ENCODE measurements around the gene OLFM1.
"Not testable (repeated sequence)": the region's sequence is repeated elsewhere in the genome, so short reads cannot be mapped to it uniquely, and the experiment has no call there.

The OLFM1 gene

DNA sequence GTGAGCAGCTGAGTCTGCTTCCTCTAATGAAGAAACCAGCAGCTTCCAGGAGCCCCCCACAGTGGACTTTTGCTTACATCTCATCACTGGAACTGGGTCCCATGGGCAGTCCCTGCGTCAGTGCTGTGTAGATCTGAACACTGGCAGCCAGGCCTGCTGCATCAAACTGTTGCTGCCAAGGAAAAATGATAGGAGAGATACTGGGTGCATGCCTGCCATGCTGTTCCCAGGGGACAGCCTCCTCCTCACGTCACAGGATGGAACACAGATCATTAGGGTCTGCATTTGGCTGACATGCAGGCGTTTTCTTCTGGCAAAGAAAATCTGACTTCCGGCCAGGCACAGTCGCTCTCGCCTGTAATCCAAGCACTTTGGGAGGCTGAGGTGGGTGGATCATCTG lies 67.9 kb downstream of the OLFM1 start:
- no peak for DNase-seq (ENCODE audit: low spot score)

DNA sequence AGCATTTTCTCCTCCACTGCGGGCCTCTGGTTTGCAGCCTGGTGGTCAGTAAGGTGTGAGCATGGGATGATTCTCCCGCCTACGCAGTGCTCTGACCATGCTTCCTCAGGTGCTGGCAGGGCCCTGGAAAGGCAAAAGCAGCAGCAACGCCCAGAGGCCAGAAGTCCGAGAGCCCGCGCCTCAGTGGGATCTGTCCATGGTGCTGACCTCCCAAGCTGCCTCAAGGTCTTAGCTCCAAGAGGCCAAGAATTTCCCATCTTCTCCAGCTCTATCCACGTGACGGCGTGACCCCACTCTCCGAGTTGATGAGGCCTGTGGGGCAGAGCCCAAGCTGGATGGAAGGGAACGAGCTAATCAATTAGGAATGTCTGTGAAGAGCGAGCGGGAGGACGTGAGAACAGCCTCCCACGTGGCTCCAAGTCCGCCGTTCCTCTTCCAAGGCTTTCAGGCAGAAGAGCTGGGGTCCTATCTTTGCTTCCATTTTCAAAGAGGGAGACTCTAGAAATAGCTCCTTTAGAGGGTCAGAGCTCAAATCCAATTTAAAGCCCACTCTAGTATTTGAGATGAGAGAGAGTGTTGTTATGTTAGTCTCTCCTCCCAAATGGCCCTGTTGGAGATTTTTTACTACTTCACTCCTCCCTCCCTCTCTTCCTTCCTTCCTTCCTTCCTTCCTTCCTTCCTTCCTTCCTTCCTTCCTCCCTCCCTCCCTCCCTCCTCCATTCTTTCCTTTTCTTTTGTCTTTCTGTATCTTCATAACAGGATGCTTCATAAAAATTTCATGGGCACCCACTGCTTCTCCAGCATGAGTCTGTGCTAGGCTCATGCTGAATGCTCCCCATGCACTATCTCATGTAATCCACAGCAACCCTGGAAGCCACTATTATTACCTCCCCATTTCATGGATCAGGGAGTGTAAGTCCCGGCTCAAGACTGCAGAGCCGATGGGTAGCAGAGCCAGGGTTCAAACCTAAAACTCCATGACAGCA lies 69.3 kb downstream of the OLFM1 start:
- no peak for DNase-seq (ENCODE audit: low spot score)

DNA sequence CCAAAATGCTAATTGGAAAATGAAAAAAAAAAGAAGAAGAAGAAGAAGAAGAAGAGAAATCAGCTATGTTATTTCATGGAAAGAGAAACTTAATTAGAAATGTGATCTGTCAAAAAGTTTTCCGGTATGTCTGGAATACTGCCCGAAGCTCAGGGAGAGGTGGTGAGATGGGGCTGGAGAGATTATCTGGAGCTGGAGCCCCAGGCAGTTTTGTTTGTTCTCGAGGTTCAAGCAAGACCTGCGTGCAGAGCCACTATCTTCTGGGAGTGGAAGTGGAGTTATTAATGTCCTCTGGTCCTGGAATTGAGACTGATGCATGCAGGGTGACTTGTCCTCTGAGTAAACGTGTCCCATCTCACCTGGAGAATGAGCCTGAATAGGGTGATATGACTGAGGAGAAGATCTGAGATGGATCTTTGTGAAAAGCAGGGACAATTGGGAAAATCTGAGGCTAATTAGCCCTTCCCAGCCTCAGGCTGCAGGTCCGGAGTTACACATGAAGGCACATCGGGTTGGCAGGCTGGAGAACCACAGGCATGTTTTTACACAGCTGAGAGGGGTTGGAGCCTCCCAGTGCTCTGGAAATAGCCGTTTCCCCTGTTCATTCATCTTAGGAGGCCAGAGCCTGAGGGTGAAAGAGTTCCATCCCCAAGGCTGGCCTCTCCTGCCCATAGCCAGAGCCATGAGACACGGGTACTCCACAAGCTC lies 70.5 kb downstream of the OLFM1 start:
- no peak for DNase-seq (ENCODE audit: low spot score)

DNA sequence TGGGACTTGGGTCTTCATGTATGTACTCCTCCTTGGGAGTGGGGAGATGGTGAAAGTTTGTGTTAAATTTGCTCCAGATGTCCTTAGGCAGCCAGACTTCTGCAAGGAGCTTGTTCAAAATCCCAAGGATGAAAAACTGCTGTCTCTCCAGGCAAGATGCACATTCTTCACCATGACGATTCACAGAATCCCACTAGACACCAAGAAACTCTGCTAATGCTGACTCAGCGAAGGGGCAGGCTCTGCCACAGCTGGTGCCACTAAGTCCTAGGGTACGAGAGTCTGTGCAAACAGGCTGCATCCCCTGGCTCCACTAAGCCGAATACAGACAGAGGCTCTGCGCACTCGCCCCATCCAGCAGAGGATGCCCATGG lies 71.1 kb downstream of the OLFM1 start:
- no peak for DNase-seq (ENCODE audit: low spot score)

DNA sequence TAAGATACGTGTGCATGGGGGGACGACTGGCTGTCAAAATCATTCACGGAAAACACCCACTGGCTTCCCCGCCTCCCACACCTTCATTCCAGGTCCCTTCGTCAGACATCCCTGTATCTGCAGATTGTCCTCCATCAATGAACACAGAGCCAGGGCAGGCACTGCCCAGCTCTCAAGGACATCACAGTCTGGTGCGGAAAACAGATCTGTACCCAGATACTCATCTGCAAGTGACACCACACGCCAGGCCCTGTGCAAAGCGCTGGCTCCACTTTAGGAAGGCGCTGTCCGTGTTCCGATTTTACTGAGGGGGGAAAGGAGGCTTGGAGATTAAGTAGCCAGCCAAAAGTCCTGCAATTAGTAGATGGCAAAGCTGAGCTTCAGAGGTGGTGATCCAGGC lies 72.3 kb downstream of the OLFM1 start:
- no peak for DNase-seq (ENCODE audit: low spot score)

- DNase-seq (ENCODE audit: low spot score) = no peak
These were observed 73.4 kb downstream of the OLFM1 start for GRCh38 chr9:135160862-135161261.

GRCh38 chr9:135162599-135162998 lies 75.1 kb downstream of the OLFM1 start:
- not testable (repeated sequence) for DNase-seq (ENCODE audit: low spot score)

GRCh38 chr9:135163023-135163780 lies 75.7 kb downstream of the OLFM1 start:
- DNase-seq (ENCODE audit: low spot score) = no peak

DNA sequence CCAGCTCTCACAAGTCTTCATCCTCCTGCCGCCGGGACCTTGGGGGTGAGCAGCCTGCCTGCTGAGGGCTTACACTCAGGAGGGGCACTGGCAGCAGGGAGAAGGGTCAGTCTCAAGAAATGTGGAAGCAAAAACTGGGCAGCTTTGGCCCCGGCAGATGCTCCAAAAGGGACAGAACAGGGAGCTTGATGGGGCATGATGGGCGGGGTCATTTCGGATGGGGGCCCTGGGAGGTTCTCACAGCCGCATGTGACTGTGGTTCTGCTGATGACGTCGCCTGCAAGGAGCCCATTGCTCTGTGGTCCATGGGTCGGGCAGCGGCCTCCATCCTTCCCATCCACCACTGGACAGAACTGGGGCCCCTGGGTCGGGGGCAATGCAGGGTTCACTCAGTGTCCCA lies 76.6 kb downstream of the OLFM1 start:
- no peak for DNase-seq (ENCODE audit: low spot score)

DNA sequence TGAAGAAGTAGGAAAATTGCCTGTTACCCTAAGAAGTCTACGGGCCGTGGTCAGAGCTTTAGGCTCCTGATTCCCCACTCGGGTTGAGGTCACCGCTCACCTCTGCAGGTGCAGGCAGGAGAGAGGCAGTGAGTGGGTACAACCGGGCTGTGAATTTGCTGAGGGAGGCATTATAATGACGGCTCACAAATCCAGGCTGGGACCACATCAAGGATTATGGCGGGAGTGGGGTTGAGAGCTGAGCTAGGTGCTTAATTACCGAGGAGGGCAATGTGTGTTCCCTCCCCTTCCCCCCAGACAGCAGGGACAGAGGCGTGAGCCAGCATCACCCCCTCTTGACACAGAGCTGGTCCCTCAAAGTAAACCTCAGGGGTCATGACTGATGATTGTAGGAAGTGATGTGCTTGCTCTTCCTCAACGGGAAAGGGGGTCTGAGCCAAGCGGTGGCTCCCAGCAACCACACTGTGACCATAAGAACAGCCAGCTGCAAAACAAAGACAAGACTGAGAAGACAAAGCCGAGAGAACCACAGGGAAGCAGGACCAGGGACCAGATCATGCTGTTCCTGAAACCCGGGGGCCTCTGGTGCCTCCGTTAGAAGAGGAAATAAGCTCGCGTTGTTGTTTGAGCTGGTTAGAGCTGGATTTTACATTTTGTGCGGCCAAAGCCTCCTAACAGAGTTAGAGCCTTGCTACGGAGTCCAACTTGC lies 77.7 kb downstream of the OLFM1 start:
- no peak for DNase-seq (ENCODE audit: low spot score)

- DNase-seq (ENCODE audit: low spot score) = no peak
These were observed 78.5 kb downstream of the OLFM1 start for GRCh38 chr9:135165756-135166519.

- DNase-seq (ENCODE audit: low spot score) = no peak
These were observed 79.1 kb downstream of the OLFM1 start for GRCh38 chr9:135166565-135166964.

DNA sequence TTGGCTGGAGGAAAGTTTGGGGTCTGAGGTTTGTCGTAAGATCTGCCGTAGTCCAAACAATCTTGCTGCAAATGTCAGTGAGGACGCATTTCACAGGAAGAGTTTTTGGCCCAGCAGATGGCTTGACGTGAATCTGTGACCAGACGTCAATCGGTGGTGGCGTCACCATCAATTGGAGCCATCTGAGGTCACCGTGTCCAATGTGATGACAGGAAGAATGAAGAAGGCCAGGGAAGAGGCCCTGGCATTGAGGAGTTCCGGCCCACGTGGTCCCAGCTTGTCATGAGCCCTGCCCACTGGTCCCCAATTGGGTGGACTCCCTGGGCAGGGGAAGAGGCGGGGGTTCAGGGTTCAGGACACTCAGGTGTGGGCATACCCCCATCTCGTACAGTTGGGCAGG lies 79.9 kb downstream of the OLFM1 start:
- DNase-seq (ENCODE audit: low spot score) = no peak

DNA sequence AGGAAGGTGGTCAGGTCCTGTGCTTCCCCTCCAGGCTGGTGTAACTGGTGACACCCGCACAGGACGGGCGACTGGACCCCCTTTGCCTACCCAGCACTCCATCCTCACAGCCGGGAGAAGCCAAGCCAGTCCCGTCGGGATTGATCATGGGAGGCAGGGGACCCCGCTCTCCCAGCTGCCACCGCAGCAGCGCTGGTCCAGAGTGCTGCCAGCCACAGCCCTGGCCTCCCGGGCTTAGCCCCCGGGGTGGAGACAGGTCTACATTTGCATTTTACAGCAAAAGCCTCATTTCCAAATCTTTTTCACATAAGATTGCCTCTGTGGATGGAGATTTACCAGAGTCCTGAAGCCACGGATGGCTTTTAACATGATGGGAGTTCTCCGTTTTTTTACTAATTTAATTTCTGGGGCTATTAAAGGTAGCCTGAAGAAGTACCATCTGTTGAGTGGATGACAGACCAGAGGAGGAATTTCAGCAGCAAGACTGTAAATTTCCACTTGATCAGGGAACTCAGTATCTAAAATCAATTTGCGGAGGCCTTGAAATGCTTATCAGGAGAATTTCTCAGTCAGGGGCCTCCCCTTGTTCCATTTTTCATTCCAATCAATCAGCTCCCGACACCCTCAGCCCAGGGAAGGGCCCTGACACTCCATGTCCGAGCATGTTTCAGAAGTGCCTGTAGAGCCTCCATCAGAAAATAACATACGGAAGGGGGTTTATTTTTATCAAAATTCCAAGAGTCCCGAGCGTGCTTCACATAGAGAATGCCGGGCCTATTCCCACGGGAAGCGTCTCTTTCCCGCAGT lies 80.6 kb downstream of the OLFM1 start:
- DNase-seq (ENCODE audit: low spot score) = no peak

- no peak for DNase-seq (ENCODE audit: low spot score)
These were observed 82.3 kb downstream of the OLFM1 start for GRCh38 chr9:135169709-135170226.

- DNase-seq (ENCODE audit: low spot score) = no peak
These were observed 83.1 kb downstream of the OLFM1 start for GRCh38 chr9:135170535-135170934.
